Measurements from ENCODE around the gene ALPP.

GRCh38 chr2:232365621-232366321 lies 12.8 kb upstream of the ALPP start:
- TF ChIP-seq CTCF (IDR thresholded peaks at IDR 0.05; ENCODE audit: extremely low read depth in 1 of 2, insufficient read depth in 1 of 2, low read depth in 1 of 2, low read length in 2 of 2) (peak; percentile 24 to 57), POLR2A (IDR thresholded peaks at IDR 0.05; ENCODE audit: low read depth, low read length) (no peak), MAX (IDR thresholded peaks at IDR 0.05; ENCODE audit: insufficient read depth, insufficient read length) (no peak)
